GM06990 (cell line): ENCODE data around the gene PPFIA1.

Experiments
- DNase-seq: peaks from one replicate; pipeline ENCODE4 v3.0.0-alpha.2; 2011; ENCODE audit not compliant: insufficient read length; ENCODE audit errors: extremely low read depth
- H3K27me3 ChIP-seq: replicated peaks from 2 replicates; pipeline ENCODE4 v1.6.0; 2011; ENCODE audit warnings: low read length; ENCODE audit not compliant: control insufficient read depth, insufficient read depth
- H3K36me3 ChIP-seq: 2 replicates; pipeline ENCODE4 v1.5.1; 2011; ENCODE audit warnings: low read length; ENCODE audit not compliant: control insufficient read depth, insufficient read depth
- H3K4me3 ChIP-seq: replicated peaks from 2 replicates; pipeline ENCODE4 v1.5.1; 2011; ENCODE audit warnings: low read depth, mild to moderate bottlenecking, control low read depth, low read length
- TF ChIP-seq, protein P1 (sequence below): IDR thresholded peaks from 2 replicates; pipeline ENCODE4 v1.5.1; 2011; ENCODE audit warnings: low read length, control low read depth, mild to moderate bottlenecking, inconsistent platforms; ENCODE audit not compliant: insufficient read depth, poor library complexity, severe bottlenecking

Gene PPFIA1

DNA sequence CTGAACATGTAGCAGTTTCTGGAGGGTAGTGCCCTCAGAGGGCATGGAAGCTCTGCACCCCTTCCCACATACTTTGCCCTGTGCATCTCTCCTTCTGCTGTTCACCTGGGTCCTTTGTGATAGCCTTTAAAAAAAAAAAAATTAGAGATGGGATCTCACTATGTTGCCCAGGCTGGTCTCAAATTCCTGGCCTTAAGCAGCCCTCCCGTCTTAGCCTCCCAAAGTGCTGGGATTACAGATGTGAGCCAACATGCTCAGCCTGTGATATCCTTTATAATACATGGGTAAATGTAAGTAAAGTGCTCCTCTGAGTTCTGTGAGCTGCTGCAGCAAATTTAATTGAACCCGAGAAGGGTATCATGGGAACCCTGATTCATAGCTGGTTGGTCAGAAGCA lies 33.7 kb downstream of the PPFIA1 start:
- Histone ChIP-seq H3K27me3 (no peaks in the 10 kb centered on the region), H3K36me3 (peaks cover 4% of the 10 kb centered on the region), H3K4me3 (no peak overlapping the region)
- DNase-seq, result no peak
- TF ChIP-seq, protein P1, sequence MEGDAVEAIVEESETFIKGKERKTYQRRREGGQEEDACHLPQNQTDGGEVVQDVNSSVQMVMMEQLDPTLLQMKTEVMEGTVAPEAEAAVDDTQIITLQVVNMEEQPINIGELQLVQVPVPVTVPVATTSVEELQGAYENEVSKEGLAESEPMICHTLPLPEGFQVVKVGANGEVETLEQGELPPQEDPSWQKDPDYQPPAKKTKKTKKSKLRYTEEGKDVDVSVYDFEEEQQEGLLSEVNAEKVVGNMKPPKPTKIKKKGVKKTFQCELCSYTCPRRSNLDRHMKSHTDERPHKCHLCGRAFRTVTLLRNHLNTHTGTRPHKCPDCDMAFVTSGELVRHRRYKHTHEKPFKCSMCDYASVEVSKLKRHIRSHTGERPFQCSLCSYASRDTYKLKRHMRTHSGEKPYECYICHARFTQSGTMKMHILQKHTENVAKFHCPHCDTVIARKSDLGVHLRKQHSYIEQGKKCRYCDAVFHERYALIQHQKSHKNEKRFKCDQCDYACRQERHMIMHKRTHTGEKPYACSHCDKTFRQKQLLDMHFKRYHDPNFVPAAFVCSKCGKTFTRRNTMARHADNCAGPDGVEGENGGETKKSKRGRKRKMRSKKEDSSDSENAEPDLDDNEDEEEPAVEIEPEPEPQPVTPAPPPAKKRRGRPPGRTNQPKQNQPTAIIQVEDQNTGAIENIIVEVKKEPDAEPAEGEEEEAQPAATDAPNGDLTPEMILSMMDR, result no peak

DNA sequence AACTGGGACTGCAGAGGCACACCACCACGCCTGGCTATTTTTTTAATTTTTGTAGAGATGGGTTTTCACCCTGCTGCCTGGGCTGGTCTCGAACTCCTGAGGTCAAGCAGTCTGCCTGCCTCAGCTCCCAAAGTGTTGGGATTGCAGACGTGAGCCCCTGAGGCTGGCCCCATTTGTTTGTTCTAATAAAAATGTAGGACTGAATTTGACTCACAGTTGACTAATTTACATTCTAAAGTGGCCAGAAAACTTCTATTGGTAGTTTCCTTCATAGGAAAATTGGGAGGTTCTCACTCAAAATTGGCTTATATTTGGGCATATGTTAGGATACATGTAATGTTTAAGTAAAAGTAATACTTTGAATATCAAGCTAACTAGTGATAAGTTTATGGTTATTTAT lies 35.0 kb downstream of the PPFIA1 start:
- DNase-seq, result no peak
- no peak overlapping the region for H3K4me3 ChIP-seq
- no peaks in the 10 kb centered on the region for H3K27me3 ChIP-seq
- TF ChIP-seq, protein P1, result no peak
- no peaks in the 10 kb centered on the region; the same call in 1 of the 2 replicates for H3K36me3 ChIP-seq

DNA sequence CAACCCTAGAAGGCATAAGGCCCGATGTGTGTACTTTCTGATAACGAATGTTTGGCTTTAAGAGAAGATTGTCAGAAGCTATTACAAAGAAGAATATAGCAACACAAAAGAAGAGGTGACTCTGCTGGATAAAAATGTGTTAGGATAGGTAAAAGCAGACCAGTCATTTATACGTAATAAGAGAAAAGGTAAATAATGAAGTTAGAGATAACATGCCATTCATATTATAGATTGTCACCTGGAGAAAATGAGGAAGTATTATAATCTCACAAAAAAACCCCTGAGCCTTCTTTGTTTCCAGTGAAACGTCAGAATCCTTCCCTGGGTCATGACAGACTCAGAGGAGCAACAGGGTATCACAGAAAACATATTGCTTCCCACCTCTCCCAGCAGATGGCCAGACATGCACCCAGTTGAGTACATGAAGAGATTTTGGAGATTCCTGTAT lies 36.1 kb downstream of the PPFIA1 start:
- no peaks in the 10 kb centered on the region for H3K27me3 ChIP-seq
- no peak overlapping the region for H3K4me3 ChIP-seq
- H3K36me3 ChIP-seq, result no peaks in the 10 kb centered on the region; the same call in 1 of the 2 replicates
- TF ChIP-seq, protein P1, result no peak
- DNase-seq, result no peak

DNA sequence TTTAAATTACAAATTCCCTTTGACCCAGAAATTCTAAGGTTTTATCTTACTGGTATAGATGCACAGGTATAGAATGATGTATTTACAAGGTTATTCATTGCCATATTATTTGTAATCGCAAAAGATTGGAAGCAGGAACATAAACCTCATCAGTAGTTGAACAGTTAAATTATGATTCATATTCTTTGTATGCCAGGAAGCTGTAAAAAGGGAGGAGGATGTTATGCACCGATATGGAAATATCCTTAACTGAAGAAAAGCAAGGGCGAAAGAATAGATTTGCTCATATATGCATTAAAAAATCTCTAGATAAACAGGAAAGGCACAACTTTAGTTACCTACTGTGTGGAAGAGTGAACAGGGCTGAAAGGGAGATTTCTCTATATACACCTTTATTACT lies 36.7 kb downstream of the PPFIA1 start:
- Histone ChIP-seq H3K36me3 (no peaks in the 10 kb centered on the region; the same call in 1 of the 2 replicates), H3K27me3 (no peaks in the 10 kb centered on the region), H3K4me3 (no peak overlapping the region)
- TF ChIP-seq, protein P1, result no peak
- no peak for DNase-seq

DNA sequence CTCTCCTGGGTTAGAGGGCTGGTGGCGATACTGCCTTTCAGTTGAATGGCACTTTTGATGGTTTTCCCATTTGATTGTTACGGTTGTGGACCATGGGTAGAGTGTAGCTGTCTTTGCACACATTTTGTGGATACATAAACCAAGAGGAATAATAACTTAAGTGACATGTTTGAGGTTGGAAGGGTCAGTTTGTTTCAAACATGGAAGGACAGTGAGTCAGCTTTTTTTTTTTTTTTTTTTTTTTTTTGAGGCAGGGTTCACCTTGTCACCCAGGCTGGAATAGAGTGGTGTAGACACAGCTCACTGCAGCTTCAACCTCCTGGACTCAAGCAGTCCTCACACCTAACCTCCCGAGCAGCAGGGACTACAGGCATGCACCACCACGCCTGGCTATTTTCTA lies 41.1 kb downstream of the PPFIA1 start:
- Histone ChIP-seq H3K4me3 (no peak overlapping the region), H3K36me3 (no peaks in the 10 kb centered on the region; the same call in 1 of the 2 replicates), H3K27me3 (no peaks in the 10 kb centered on the region)
- no peak for DNase-seq
- TF ChIP-seq, protein P1, result no peak
